ENCODE data around the gene KIF6.

- no peak for TF ChIP-seq CTCF (IDR thresholded peaks at IDR 0.05)
- TF ChIP-seq POLR2A (IDR thresholded peaks at IDR 0.05), result no peak
These were observed 354.8 kb downstream of the KIF6 start for GRCh38 chr6:39370390-39370789.
